ENCODE data around the gene HCAR1.
"Not testable (repeated sequence)": the region's sequence is repeated elsewhere in the genome, so short reads cannot be mapped to it uniquely, and the experiment has no call there.

Gene HCAR1

DNA sequence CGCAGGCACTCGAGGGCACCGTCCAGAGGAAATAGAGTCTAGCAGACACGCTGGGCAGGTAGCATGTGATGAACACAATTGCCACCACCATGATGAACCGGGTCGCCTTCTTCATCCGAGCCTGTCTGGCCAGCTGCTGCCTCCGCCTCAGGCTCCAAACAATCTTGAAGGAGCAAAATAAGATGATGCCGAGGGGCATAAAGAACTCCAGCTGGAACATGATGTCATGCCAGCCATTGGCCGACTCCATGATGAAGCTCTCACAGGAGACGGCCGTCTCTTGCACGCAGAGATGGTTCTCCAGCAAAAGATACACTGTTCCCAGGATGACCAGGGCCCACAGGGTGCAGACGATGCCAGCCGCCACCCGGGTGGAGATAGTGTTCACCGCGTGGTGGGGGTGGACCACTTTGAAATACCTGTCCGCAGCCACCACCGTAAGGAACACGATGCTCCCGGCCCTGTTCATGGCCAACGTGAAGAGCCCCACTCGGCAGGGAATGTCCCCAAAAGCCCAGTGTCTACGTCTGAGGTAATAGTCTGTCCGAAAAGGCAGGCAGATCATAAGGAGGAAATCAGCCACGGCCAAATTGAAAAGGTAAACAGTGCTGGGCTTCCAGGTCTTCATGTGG, 945 bp downstream of the HCAR1 start:
- Mint-ChIP-seq H3K9me3 (no peaks in the 10 kb centered on the region), H3K36me3 (no peaks in the 10 kb centered on the region), H3K4me1 (peaks cover 44% of the 10 kb centered on the region), H3K27ac (no peak overlapping the region), H3K4me3 (peak overlapping the region; percentile 16)
- DNase-seq (ENCODE audit: low spot score in 2 of 2) (no peak), ATAC-seq (no peak)

DNA sequence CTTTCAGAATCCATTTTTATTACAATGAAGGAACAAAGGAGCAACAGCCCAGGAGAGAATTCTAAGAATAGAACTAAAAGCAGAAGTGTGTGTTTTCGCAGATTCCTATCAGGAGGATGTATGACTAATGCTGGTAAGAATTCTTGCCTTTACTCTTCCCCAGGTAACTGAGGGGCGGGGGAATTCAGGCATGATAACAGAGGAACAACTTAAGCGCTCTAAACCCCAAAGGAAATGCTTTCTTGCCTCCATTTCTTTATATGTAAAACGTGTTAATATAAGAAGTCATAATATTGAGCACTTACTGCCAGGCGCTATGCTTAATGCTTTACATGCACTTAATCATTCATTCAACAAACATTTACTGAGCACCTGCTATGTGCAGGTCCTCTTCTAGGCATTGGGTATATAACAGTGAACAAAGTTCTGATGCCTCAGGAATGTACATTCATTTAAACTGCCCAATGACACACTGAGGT, 4.5 kb downstream of the HCAR1 start:
- no peak for ATAC-seq
- Mint-ChIP-seq H3K27ac (no peak overlapping the region), H3K36me3 (no peaks in the 10 kb centered on the region), H3K9me3 (no peaks in the 10 kb centered on the region), H3K4me1 (peaks cover 36% of the 10 kb centered on the region), H3K4me3 (peak overlapping the region; percentile 22)
- DNase-seq (ENCODE audit: low spot score in 2 of 2) = no peak

GRCh38 chr12:122725452-122726079, 5.1 kb downstream of the HCAR1 start:
- Mint-ChIP-seq H3K36me3 (no peaks in the 10 kb centered on the region), H3K4me1 (peaks cover 39% of the 10 kb centered on the region), H3K9me3 (no peaks in the 10 kb centered on the region), H3K27ac (no peak overlapping the region), H3K4me3 (peak overlapping the region; percentile 22)
- no peak for ATAC-seq
- DNase-seq (ENCODE audit: low spot score in 2 of 2) = no peak

DNA sequence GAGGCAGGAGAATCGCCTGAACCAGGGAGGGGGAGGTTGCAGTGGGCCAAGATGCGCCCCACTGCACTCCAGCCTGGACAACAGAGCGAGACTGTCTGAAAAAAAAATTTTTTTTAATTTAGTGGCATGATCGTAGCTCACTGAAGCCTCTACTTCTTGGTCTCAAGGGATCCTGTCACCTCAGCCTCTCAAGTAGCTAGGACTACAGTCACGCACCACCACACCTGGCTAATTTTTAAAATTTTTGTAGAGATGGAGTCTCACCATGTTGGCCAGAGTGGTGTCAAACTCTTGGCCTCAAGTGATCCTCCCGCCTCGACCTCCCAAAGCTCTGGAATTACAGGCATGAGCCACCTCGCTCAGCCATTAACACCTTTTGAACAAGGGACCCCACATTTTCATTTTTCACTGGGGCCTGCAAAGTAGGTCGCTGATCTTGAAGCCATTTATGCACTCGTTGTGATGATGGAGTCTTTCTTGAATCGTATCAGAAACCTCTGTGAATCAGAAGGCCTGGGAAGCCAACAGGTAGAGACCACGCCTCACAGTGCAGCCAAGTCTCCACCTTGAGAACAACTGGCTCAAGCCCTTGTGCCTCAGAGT, 5.9 kb downstream of the HCAR1 start:
- Mint-ChIP-seq H3K4me1 (peaks cover 38% of the 10 kb centered on the region), H3K27ac (no peak overlapping the region), H3K9me3 (no peaks in the 10 kb centered on the region), H3K4me3 (no peak overlapping the region), H3K36me3 (no peaks in the 10 kb centered on the region)
- ATAC-seq (no peak), DNase-seq (ENCODE audit: low spot score in 2 of 2) (no peak)

DNA sequence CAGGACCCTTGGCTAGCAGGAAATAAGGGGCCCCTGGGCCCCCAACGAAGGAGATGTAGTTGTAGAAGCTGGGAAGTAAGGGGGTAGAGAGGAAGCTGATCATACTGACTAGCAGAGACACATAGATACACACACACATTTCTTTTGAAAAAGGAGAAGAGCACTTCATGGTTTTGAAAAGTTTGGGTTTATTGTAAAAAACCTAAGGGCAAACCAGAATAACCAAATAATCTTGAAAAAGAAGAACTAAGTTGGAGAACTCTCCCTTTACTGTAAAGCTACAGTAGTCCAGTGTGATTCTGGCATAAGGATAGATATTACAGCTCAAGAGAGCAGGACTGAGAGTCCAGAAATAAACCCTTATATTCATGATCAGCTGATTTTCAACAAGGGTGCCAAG, 8.3 kb downstream of the HCAR1 start:
- Mint-ChIP-seq H3K9me3 (no peaks in the 10 kb centered on the region), H3K4me3 (no peak overlapping the region), H3K36me3 (no peaks in the 10 kb centered on the region), H3K4me1 (peaks cover 37% of the 10 kb centered on the region), H3K27ac (peak overlapping the region; percentile 48)
- DNase-seq (ENCODE audit: low spot score in 2 of 2) (no peak), ATAC-seq (no peak)

- no peaks in the 10 kb centered on the region for H3K36me3 Mint-ChIP-seq
- DNase-seq (ENCODE audit: low spot score in 2 of 2) (no peak), ATAC-seq (peak; percentile 79)
- peak overlapping the region; percentile 48 for H3K27ac Mint-ChIP-seq
- H3K9me3 Mint-ChIP-seq = no peaks in the 10 kb centered on the region
- H3K4me1 Mint-ChIP-seq = peaks cover 32% of the 10 kb centered on the region
- peak overlapping the region; percentile 9 for H3K4me3 Mint-ChIP-seq
Observed at GRCh38 chr12:122721057-122721545, 9.5 kb downstream of the HCAR1 start.

- not testable (repeated sequence) for H3K4me3 Mint-ChIP-seq; H3K9me3 Mint-ChIP-seq; ATAC-seq; DNase-seq (ENCODE audit: low spot score in 2 of 2); H3K36me3 Mint-ChIP-seq; H3K27ac Mint-ChIP-seq
- peaks cover 13% of the 10 kb centered on the region for H3K4me1 Mint-ChIP-seq
Observed at GRCh38 chr12:122716658-122717057, 14.0 kb downstream of the HCAR1 start, which contains the start of gene HCAR3. Gene HCAR3, minus strand, starts transcription at chr12:122716811. Its CDS starts 74 bp downstream, at chr12:122716737.

GRCh38 chr12:122715211-122715610, 15.4 kb downstream of the HCAR1 start:
- DNase-seq (ENCODE audit: low spot score in 2 of 2); H3K9me3 Mint-ChIP-seq; H3K27ac Mint-ChIP-seq; ATAC-seq; H3K36me3 Mint-ChIP-seq; H3K4me3 Mint-ChIP-seq; H3K4me1 Mint-ChIP-seq: not testable (repeated sequence)

GRCh38 chr12:122713491-122714188, 17.0 kb downstream of the HCAR1 start:
- H3K36me3 Mint-ChIP-seq; H3K9me3 Mint-ChIP-seq; ATAC-seq; H3K4me1 Mint-ChIP-seq; H3K4me3 Mint-ChIP-seq; DNase-seq (ENCODE audit: low spot score in 2 of 2); H3K27ac Mint-ChIP-seq: not testable (repeated sequence)

GRCh38 chr12:122711266-122711665, 19.4 kb downstream of the HCAR1 start:
- H3K27ac Mint-ChIP-seq; ATAC-seq; H3K9me3 Mint-ChIP-seq; H3K4me3 Mint-ChIP-seq; DNase-seq (ENCODE audit: low spot score in 2 of 2); H3K36me3 Mint-ChIP-seq; H3K4me1 Mint-ChIP-seq: not testable (repeated sequence)

DNA sequence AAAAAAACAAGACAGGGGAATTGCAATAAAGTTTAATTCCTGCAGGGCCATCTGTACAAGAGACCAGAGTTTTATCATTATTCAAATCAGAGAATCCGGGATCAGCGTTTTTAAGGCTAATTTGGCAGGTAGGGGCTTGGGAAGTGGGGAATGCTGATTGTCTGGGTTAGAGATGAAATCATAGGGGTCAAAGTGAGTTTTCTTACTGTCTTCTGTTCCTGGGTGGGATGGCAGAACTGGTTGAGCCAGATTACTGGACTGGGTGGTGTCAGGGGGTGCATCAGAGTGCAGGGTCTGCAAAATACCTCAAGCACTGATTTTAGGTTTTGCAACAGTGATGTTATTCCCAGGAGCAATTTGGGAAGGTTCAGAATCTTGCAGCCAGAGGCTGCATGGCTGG, 20.3 kb downstream of the HCAR1 start:
- H3K27ac Mint-ChIP-seq = peak overlapping the region; percentile 41
- not testable (repeated sequence) for H3K4me3 Mint-ChIP-seq; H3K36me3 Mint-ChIP-seq; H3K9me3 Mint-ChIP-seq; H3K4me1 Mint-ChIP-seq; ATAC-seq; DNase-seq (ENCODE audit: low spot score in 2 of 2)

- not testable (repeated sequence) for H3K4me1 Mint-ChIP-seq; H3K9me3 Mint-ChIP-seq; H3K27ac Mint-ChIP-seq; H3K4me3 Mint-ChIP-seq; H3K36me3 Mint-ChIP-seq; DNase-seq (ENCODE audit: low spot score in 2 of 2); ATAC-seq
Observed at GRCh38 chr12:122709287-122709686, 21.4 kb downstream of the HCAR1 start.

DNA sequence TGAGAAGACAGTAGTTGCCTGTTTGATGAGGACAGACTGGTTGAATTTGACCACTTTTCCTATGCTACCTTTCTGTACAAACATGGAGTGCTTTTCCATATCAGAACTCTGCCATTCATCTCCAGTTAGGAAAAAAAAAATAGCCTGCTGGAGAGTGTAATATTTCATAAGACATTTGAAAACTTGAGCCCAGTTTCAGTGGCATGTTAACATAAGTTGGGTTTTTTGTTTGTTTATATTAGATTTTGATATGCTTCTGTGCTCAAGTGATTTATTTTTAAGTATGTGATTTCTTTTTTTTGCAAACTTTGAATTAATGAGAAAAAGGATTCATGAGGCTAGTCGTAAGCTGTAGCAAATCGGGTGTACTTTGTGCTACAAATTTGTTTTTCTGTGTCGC, 26.8 kb downstream of the HCAR1 start:
- H3K9me3 Mint-ChIP-seq; H3K36me3 Mint-ChIP-seq; H3K4me1 Mint-ChIP-seq; DNase-seq (ENCODE audit: low spot score in 2 of 2); H3K4me3 Mint-ChIP-seq; ATAC-seq; H3K27ac Mint-ChIP-seq: not testable (repeated sequence)

GRCh38 chr12:122702890-122703611, 27.6 kb downstream of the HCAR1 start, which contains the start of gene HCAR2:
Gene HCAR2, minus strand, starts transcription at chr12:122703357. Its CDS starts 74 bp downstream, at chr12:122703283.
- not testable (repeated sequence) for H3K4me3 Mint-ChIP-seq; H3K36me3 Mint-ChIP-seq; H3K9me3 Mint-ChIP-seq; DNase-seq (ENCODE audit: low spot score in 2 of 2); H3K4me1 Mint-ChIP-seq; ATAC-seq; H3K27ac Mint-ChIP-seq

- not testable (repeated sequence) for H3K4me1 Mint-ChIP-seq; DNase-seq (ENCODE audit: low spot score in 2 of 2); H3K9me3 Mint-ChIP-seq; ATAC-seq; H3K27ac Mint-ChIP-seq; H3K4me3 Mint-ChIP-seq; H3K36me3 Mint-ChIP-seq
Observed at GRCh38 chr12:122701481-122701880, 29.2 kb downstream of the HCAR1 start.
